OCI-LY7 (cell line): ENCODE data around the gene MRPS2. TPM values are rescaled to one million over a fixed set of nuclear protein-coding genes. Genes with fewer than 3 reads are reported as not detected.
"Not testable (repeated sequence)": the region's sequence is repeated elsewhere in the genome, so short reads cannot be mapped to it uniquely, and the experiment has no call there.

Source experiments
- BruUV-seq: library from RNA; stranded (reverse); fragments of 400-500 nt; replicated peaks from 2 replicates; lab custom pipeline; 2021; lab: Mats Ljungman, UMichigan
- CTCF ChIA-PET: fragments of 300-600 bp; sonication (Branson Sonifier 250); formaldehyde crosslinking; loops from one replicate; lab custom pipeline; 2022; ENCODE audit warnings: antibody characterized with exemption; ENCODE audit not compliant: unreplicated experiment; lab: Charles Lee
- POLR2A ChIA-PET: fragments of 300-600 bp; sonication (Branson Sonifier 250); formaldehyde crosslinking; loops from one replicate; lab custom pipeline; 2022; ENCODE audit warnings: antibody characterized with exemption; lab: Charles Lee
- DNase-seq: peaks from one replicate; pipeline ENCODE4 v3.0.0-alpha.2; 2015; ENCODE audit warnings: low spot score
- H2AFZ ChIP-seq: fragments of 200-600 bp; sonication (generic), shearing (Covaris generic); 2 replicates; pipeline ENCODE4 v1.6.1; 2014; ENCODE audit warnings: mild to moderate bottlenecking, antibody characterized with exemption, low read length, moderate library complexity
- H3K27ac ChIP-seq: fragments of 200-600 bp; sonication (generic); 2 replicates; pipeline ENCODE4 v1.5.1; 2014; ENCODE audit warnings: mixed run types, low read depth, mild to moderate bottlenecking, moderate library complexity, low read length, inconsistent platforms; ENCODE audit not compliant: poor library complexity, severe bottlenecking
- H3K36me3 ChIP-seq: fragments of 200-600 bp; sonication (generic); 2 replicates; pipeline ENCODE4 v1.6.1; 2014; ENCODE audit warnings: mild to moderate bottlenecking, antibody characterized with exemption, low read length, moderate library complexity, mixed read lengths; ENCODE audit not compliant: insufficient read depth
- H3K4me1 ChIP-seq: fragments of 200-600 bp; sonication (generic); 2 replicates; pipeline ENCODE4 v1.5.1; 2014; ENCODE audit warnings: mild to moderate bottlenecking, low read length; ENCODE audit not compliant: insufficient read depth, poor library complexity, severe bottlenecking
- H3K4me2 ChIP-seq: fragments of 200-600 bp; sonication (generic); 2 replicates; pipeline ENCODE4 v1.6.1; 2014; ENCODE audit warnings: mild to moderate bottlenecking, low read length
- H3K4me3 ChIP-seq: fragments of 200-600 bp; sonication (generic); 2 replicates; pipeline ENCODE4 v1.5.1; 2014; ENCODE audit warnings: mild to moderate bottlenecking, low read depth, low read length; ENCODE audit not compliant: poor library complexity, severe bottlenecking
- H3K79me2 ChIP-seq: fragments of 200-600 bp; sonication (generic); 2 replicates; pipeline ENCODE4 v1.6.1; 2016; ENCODE audit warnings: low read depth, mild to moderate bottlenecking, low read length, moderate library complexity, mixed read lengths; ENCODE audit not compliant: insufficient read depth
- H3K9me2 ChIP-seq: fragments of 200-600 bp; sonication (generic); 2 replicates; pipeline ENCODE4 v1.6.1; 2016; ENCODE audit warnings: mild to moderate bottlenecking, low read length, mixed read lengths; ENCODE audit not compliant: insufficient read depth
- H3K9me3 ChIP-seq: fragments of 200-600 bp; sonication (generic); 2 replicates; pipeline ENCODE4 v1.6.1; 2014; ENCODE audit warnings: mild to moderate bottlenecking, mixed run types, low read length, mixed read lengths
- H4K20me1 ChIP-seq: fragments of 200-600 bp; sonication (generic); 2 replicates; pipeline ENCODE4 v1.6.1; 2014; ENCODE audit warnings: mild to moderate bottlenecking, antibody characterized with exemption, low read length, moderate library complexity, mixed read lengths; ENCODE audit not compliant: insufficient read depth
- EZH2phosphoT487 ChIP-seq: fragments of 200-600 bp; sonication (generic); IDR thresholded peaks from 2 replicates; pipeline ENCODE4 v1.6.1; 2018; ENCODE audit warnings: low read depth, borderline replicate concordance, mild to moderate bottlenecking, mixed run types, antibody characterized with exemption, low read length, moderate library complexity, mixed read lengths
- intact Hi-C: fragments of 100-400 bp; cut with micrococcal nuclease; formaldehyde crosslinking; loops from one replicate; pipeline ENCODE4 v1.10.0; 2022; ENCODE audit not compliant: unreplicated experiment
- total RNA-seq, 2 experiments: library from RNA; depleted of rRNA in 1 of 2; stranded (reverse); fragments of >200 nt in 1 of 2; shearing (Covaris generic) in 1 of 2; gene quantifications; 2 replicates each; pipeline ENCODE4 v1.2.3, GENCODE V29; 2014 to 2022
- TF ChIP-seq, protein P1 (sequence below): fragments of 200-600 bp; sonication (generic); conservative IDR thresholded peaks from 2 replicates; pipeline ENCODE4 v1.5.1; 2014; ENCODE audit warnings: mild to moderate bottlenecking, antibody characterized with exemption, low read length, moderate library complexity, mixed read lengths

Gene MRPS2
- total RNA-seq, 2 experiments from 2014 or later: 42.7 to 55.7 TPM

DNA sequence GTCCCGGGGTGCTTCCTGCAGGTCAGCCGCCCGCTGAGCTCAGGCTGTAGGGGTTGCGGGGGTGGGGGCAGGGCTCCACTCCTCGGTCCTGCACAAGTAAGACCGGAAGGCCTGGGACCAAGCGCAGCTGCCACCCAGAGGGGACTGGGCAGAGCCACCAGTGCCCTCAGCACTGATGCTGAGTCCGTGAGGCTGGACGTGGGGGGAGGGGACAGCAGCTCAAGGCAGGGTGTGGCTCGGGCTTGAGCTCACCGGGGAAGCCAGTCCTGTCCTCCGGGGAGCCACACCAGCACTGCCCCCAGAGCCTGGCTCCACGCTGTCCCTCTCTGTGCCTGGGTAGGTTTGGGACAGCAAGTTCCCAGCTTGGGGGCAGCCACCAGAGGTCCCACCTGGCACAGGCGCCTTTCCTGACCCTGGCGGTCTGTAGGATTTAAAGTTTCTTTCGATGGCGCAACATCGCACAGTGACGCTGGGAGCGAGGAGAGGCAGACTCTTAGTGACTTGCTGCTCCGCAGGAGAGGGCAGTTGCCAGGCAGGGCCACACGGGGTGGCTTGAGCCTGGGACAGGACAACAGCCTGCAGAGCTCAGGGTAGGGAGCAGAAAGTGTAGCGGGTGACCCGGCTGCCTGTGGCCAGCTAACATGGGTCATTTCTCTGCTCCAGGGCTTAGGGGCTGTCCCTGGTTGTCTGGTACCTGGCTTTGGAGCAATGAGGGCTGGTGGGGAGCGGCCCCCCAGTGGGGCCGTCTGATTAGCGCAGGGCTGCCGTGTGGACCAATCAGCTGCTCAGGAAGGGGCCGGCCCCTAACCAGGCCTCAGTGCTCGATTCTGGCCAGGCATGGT, 26.5 kb downstream of the MRPS2 start:
- no peak overlapping the region for H3K27ac ChIP-seq
- no TSS peak for BruUV-seq
- POLR2A ChIA-PET: no interaction called here

DNA sequence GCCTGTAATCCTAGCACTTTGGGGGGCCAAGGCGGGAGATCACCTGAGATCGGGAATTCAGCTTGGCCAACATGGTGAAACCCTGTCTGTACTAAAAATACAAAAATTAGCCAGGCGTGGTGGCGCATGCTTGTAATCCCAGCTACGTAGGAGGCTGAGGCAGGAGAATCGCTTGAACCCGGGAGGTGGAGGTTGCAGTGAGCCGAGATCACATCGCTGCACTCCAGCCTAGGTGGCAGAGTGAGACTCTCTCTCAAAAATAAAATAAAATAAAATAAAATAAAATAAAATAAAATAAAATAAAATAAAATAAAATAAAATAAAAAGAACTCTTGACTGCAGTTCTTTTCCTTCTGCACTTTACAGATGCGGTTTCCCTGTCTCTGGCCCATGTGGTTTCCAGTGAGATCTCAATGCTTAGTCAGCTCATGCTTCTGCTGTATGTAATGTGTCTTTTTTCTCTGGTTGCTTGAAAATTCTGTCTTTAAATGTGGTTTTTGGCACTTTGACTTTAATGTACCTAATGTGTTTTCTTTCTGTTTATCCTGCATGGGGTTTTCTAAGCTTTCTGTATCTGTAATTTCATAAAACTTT, 28.5 kb downstream of the MRPS2 start:
- H2AFZ ChIP-seq, H3K9me3 ChIP-seq, DNase-seq, H3K4me3 ChIP-seq, H3K9me2 ChIP-seq, POLR2A ChIA-PET, H4K20me1 ChIP-seq, BruUV-seq, H3K36me3 ChIP-seq, H3K4me2 ChIP-seq, CTCF ChIA-PET, intact Hi-C loops, H3K4me1 ChIP-seq, H3K79me2 ChIP-seq, H3K27ac ChIP-seq: not testable (repeated sequence)

More for the DNA sequence above, 26.5 kb downstream of the MRPS2 start:
- no peak overlapping the region for H3K4me2 ChIP-seq
- H3K4me3 ChIP-seq: no peak overlapping the region
- H3K9me2 ChIP-seq: no peaks in the 10 kb centered on the region
- intact Hi-C loops: no loop called here
- H2AFZ ChIP-seq: no peak overlapping the region
- CTCF ChIA-PET: no interaction called here
- H4K20me1 ChIP-seq: no peaks in the 10 kb centered on the region
- no peaks in the 10 kb centered on the region for H3K9me3 ChIP-seq
- H3K79me2 ChIP-seq: no peaks in the 10 kb centered on the region
- H3K36me3 ChIP-seq: no peaks in the 10 kb centered on the region
- TF ChIP-seq, protein P1, sequence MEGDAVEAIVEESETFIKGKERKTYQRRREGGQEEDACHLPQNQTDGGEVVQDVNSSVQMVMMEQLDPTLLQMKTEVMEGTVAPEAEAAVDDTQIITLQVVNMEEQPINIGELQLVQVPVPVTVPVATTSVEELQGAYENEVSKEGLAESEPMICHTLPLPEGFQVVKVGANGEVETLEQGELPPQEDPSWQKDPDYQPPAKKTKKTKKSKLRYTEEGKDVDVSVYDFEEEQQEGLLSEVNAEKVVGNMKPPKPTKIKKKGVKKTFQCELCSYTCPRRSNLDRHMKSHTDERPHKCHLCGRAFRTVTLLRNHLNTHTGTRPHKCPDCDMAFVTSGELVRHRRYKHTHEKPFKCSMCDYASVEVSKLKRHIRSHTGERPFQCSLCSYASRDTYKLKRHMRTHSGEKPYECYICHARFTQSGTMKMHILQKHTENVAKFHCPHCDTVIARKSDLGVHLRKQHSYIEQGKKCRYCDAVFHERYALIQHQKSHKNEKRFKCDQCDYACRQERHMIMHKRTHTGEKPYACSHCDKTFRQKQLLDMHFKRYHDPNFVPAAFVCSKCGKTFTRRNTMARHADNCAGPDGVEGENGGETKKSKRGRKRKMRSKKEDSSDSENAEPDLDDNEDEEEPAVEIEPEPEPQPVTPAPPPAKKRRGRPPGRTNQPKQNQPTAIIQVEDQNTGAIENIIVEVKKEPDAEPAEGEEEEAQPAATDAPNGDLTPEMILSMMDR: no peak
- TF ChIP-seq EZH2phosphoT487: no peak
- no peaks in the 10 kb centered on the region for H3K4me1 ChIP-seq
- no peak for DNase-seq

- H3K9me2 ChIP-seq: no peaks in the 10 kb centered on the region
- POLR2A ChIA-PET: no interaction called here
- H3K4me1 ChIP-seq: no peaks in the 10 kb centered on the region
- H4K20me1 ChIP-seq: no peaks in the 10 kb centered on the region
- no peak overlapping the region for H3K4me3 ChIP-seq
- CTCF ChIA-PET: no interaction called here
- no peak for TF ChIP-seq EZH2phosphoT487
- TF ChIP-seq, protein P1: no peak
- no peak overlapping the region for H3K4me2 ChIP-seq
- H2AFZ ChIP-seq: no peak overlapping the region
- H3K79me2 ChIP-seq: no peaks in the 10 kb centered on the region
- no peak overlapping the region for H3K27ac ChIP-seq
- no peaks in the 10 kb centered on the region for H3K36me3 ChIP-seq
- BruUV-seq: no TSS peak
- DNase-seq: no peak
- intact Hi-C loops: no loop called here
- no peaks in the 10 kb centered on the region for H3K9me3 ChIP-seq
Observed at GRCh38 chr9:135530146-135530545, 29.7 kb downstream of the MRPS2 start.
